SH-SY5Y (cell line): Measurements from ENCODE around the gene REX1BD.

Source experiments
- GATA2 ChIP-seq: IDR thresholded peaks from 2 replicates; pipeline ENCODE4 v1.6.1; 2011; ENCODE audit warnings: mild to moderate bottlenecking, low read depth, low read length
- GATA3 ChIP-seq: IDR thresholded peaks from 2 replicates; pipeline ENCODE4 v1.6.1; 2011; ENCODE audit warnings: low read depth, mild to moderate bottlenecking, low read length, moderate library complexity

DNA sequence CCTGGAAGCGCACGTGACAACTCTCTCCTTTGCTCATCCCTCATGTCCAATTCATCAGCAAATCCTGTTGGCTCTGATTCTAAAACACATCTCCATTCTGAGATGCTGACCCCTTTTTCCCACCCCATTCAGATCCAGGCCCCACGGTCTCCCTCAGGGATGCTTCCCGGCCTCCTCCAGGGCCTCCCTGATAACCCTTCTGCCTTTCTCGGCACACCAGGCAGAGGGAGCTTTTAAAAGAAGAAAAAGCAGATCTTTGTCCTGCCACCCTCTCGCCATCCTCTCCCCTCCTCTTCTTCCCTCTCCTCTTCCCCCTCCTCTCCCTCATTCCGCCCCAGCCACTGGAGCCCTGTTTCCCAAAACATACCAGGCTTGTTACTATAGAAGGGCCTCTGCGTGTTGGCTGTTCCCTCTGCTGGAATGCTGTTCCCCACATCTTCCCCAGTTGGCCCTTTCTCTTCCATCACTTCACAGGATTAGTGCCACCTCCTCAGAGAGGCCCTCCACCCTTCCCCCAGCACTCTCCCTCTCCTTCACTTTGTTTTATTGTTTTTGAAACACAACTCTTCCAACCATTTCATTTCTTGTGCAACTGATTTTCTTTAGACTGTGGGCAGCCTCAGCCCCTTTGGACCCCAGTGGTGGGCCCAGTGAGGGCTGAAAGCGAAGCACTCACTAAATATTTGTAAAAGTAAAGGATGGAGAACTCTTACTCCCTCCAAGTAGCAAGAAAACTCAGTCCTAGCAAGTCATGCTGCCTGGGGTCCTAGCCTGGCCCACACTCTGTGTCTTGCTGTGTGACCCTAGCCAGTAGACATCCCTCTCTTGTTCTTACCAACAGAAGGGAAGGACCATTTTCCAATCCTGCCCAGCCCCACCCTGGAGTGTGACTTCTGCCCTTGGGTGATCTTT is 20.5 kb downstream of the REX1BD start:
- TF ChIP-seq GATA3 (no peak), GATA2 (no peak)
